Kidney (tissue), 14 donors: Measurements from ENCODE around the gene DLG2. TPM values are rescaled to one million over a fixed set of nuclear protein-coding genes. Genes with fewer than 3 reads are reported as not detected.

Source experiments
- DNase-seq, 5 donors: peaks; one replicate each; pipeline ENCODE4 v3.0.0-alpha.2; 2013 to 2020
- FAIRE-seq: peaks from 2 replicates; lab custom pipeline; 2012; peaks lifted over from hg19 to GRCh38; lab: Jason Lieb, UNC
- H3K27ac ChIP-seq, 2 donors: one replicate each; pipeline ENCODE4 v1.7.0; 2013; ENCODE audit warnings: low read depth in 2 of 2, low read length in 2 of 2, inconsistent platforms in 1 of 2
- H3K27me3 ChIP-seq: one replicate; pipeline ENCODE4 v1.7.1; 2013; ENCODE audit warnings: low read length, inconsistent platforms; ENCODE audit not compliant: control insufficient read depth, insufficient read depth
- H3K36me3 ChIP-seq, 3 donors: one replicate each; pipeline versions ENCODE4 v1.7.0 to v1.7.1; 2013; ENCODE audit warnings: low read length in 3 of 3, control low read depth in 1 of 3, inconsistent platforms in 1 of 3; ENCODE audit not compliant: insufficient read depth in 3 of 3, control insufficient read depth in 2 of 3
- H3K4me1 ChIP-seq, 3 donors: one replicate each; pipeline versions ENCODE4 v1.7.0 to v1.7.1; 2013; ENCODE audit warnings: low read length in 3 of 3, inconsistent platforms in 1 of 3, low read depth in 1 of 3; ENCODE audit not compliant: control insufficient read depth in 2 of 3, insufficient read depth in 2 of 3
- H3K4me3 ChIP-seq, 3 donors: one replicate each; pipeline versions ENCODE4 v1.7.0 to v1.8.1; 2013; ENCODE audit warnings: low read length in 3 of 3, control low read depth in 1 of 3, inconsistent platforms in 1 of 3
- H3K9ac ChIP-seq, 3 donors: one replicate each; pipeline versions ENCODE4 v1.7.0 to v1.7.1; 2013; ENCODE audit warnings: low read length in 3 of 3, control low read depth in 1 of 3, inconsistent platforms in 1 of 3
- H3K9me3 ChIP-seq, 3 donors: one replicate each; pipeline versions ENCODE4 v1.7.0 to v1.7.1; 2013; ENCODE audit warnings: low read length in 3 of 3, control low read depth in 1 of 3, inconsistent platforms in 1 of 3; ENCODE audit not compliant: control insufficient read depth in 2 of 3, insufficient read depth in 1 of 3
- intact Hi-C: fragments of 100-400 bp; cut with DNase I; formaldehyde crosslinking; loops from one replicate; pipeline ENCODE4 v1.11.1; 2022
- polyA plus RNA-seq: library from polyadenylated mRNA; stranded (reverse); fragments of 350-450 nt; fragmentation: Illumina TruSeq; extraction: RNeasy Lipid Tissue Mini Kit (QIAGEN cat#74804); gene quantifications from one replicate; pipeline ENCODE4 v1.2.3, GENCODE V29; 2014; ENCODE audit warnings: low read depth, low replicate concordance; ENCODE audit not compliant: insufficient read depth
- total RNA-seq: library from RNA; stranded (reverse); fragmentation: NEBNext Ultra II Directional; extraction: Animal tissue kit (Norgen Biotek cat#: 25700); gene quantifications from one replicate; pipeline ENCODE4 v1.2.1, GENCODE V29; 2021
- TF ChIP-seq, protein P1 (sequence below): IDR thresholded peaks from 3 replicates; pipeline ENCODE4 v1.5.1; 2012; ENCODE audit warnings: mild to moderate bottlenecking, moderate library complexity, borderline replicate concordance; ENCODE audit not compliant: insufficient read depth; ENCODE audit errors: extremely low read depth
- donor health status: control.
- donor health status: control.
- donor health status: control.
- donor health status: control.
- donor health status: control.
- donor health status: DM: yes; HTN: yes; CAD: no.
- donor health status: Normal renal cell carcinoma (clear cell type).

DLG2 gene
- total and polyA plus RNA-seq, 2 donors from 2014 or later, result 2.9 to 7.2 TPM

DNA sequence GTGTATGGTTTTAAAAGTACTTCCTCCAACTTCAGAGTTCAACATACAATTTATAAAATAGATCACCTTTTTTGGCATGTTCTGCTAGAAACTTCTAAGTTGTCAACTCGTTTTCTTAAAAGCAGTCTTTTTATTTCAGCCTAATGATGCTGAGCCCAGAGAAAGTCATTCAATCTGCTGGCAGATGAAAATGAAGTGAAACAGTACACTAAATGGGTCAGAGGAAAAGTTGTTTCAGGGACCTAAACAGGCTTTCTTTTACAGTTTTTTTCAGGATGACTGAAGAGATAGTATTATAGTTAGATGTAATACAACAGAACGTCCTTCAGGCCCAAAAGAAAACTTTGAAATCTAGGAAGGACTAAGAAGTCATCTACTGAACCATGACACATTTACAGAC, 1498.3 kb downstream of the DLG2 start:
- Histone ChIP-seq H3K4me1 (no peaks in the 10 kb centered on the region), H3K4me3 (no peak overlapping the region), H3K9me3 (no peaks in the 10 kb centered on the region), H3K27me3 (no peaks in the 10 kb centered on the region), H3K9ac (no peak overlapping the region), H3K27ac (no peak overlapping the region), H3K36me3 (no peaks in the 10 kb centered on the region)
- intact Hi-C loops, result no loop called here
- FAIRE-seq (no peak), DNase-seq (peak in 2 of 5 donors; percentile 30 to 52)
- TF ChIP-seq, protein P1, sequence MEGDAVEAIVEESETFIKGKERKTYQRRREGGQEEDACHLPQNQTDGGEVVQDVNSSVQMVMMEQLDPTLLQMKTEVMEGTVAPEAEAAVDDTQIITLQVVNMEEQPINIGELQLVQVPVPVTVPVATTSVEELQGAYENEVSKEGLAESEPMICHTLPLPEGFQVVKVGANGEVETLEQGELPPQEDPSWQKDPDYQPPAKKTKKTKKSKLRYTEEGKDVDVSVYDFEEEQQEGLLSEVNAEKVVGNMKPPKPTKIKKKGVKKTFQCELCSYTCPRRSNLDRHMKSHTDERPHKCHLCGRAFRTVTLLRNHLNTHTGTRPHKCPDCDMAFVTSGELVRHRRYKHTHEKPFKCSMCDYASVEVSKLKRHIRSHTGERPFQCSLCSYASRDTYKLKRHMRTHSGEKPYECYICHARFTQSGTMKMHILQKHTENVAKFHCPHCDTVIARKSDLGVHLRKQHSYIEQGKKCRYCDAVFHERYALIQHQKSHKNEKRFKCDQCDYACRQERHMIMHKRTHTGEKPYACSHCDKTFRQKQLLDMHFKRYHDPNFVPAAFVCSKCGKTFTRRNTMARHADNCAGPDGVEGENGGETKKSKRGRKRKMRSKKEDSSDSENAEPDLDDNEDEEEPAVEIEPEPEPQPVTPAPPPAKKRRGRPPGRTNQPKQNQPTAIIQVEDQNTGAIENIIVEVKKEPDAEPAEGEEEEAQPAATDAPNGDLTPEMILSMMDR, result no peak

GRCh38 chr11:84117394-84117793, 1509.8 kb downstream of the DLG2 start:
- TF ChIP-seq, protein P1, result no peak
- Histone ChIP-seq H3K4me3 (no peak overlapping the region), H3K4me1 (no peaks in the 10 kb centered on the region), H3K27me3 (no peaks in the 10 kb centered on the region), H3K9ac (no peak overlapping the region), H3K27ac (no peak overlapping the region), H3K36me3 (no peaks in the 10 kb centered on the region), H3K9me3 (no peaks in the 10 kb centered on the region)
- FAIRE-seq (no peak), DNase-seq (no peak)
- intact Hi-C loops, result no loop called here

- H3K9ac ChIP-seq, result no peak overlapping the region
- peak in 2 of 5 donors; percentile 19 for DNase-seq
- no peak overlapping the region for H3K27ac ChIP-seq
- TF ChIP-seq, protein P1, result no peak
- H3K27me3 ChIP-seq, result no peaks in the 10 kb centered on the region
- intact Hi-C loops, result no loop called here
- no peaks in the 10 kb centered on the region for H3K9me3 ChIP-seq
- H3K4me1 ChIP-seq, result no peaks in the 10 kb centered on the region
- H3K36me3 ChIP-seq, result no peaks in the 10 kb centered on the region
- no peak for FAIRE-seq
- no peak overlapping the region for H3K4me3 ChIP-seq
Observed at GRCh38 chr11:84106541-84106940, 1520.6 kb downstream of the DLG2 start.

DNA sequence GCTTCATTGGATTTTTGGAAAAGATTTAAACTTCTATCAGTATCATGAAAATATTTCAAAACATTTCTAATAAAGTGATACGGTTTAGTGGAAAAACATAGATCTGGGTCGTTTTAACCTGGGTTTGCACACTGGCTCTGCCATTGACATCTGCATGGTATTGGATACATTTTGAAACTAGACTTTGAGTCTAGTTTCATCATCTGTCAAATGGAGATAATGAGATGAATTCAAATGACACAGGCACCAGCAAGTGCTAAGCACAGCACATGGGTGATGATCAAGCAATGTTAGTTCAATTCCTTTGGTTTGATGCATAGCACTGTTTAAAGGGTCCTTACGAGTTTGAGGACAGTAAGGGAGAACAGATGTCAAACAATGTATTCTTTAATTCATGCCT, 1522.0 kb downstream of the DLG2 start:
- Histone ChIP-seq H3K36me3 (no peaks in the 10 kb centered on the region), H3K4me3 (no peak overlapping the region), H3K4me1 (no peaks in the 10 kb centered on the region), H3K9ac (no peak overlapping the region), H3K27me3 (no peaks in the 10 kb centered on the region), H3K9me3 (no peaks in the 10 kb centered on the region), H3K27ac (no peak overlapping the region)
- DNase-seq (no peak), FAIRE-seq (no peak)
- TF ChIP-seq, protein P1, result no peak
- intact Hi-C loops, result no loop called here
